A673 (cell line): ENCODE measurements around the gene STIM1. TPM values are rescaled to one million over a fixed set of nuclear protein-coding genes. Genes with fewer than 3 reads are reported as not detected.

Experiments used
- BruUV-seq: library from RNA; stranded (reverse); fragments of 400-500 nt; replicated peaks from 2 replicates; lab custom pipeline; 2021; lab: Mats Ljungman, UMichigan
- CTCF ChIA-PET: fragments of 300-600 bp; sonication (Branson Sonifier 250); formaldehyde crosslinking; loops from one replicate; lab custom pipeline; 2022; ENCODE audit warnings: antibody characterized with exemption; lab: Charles Lee
- POLR2A ChIA-PET: fragments of 300-600 bp; sonication (Branson Sonifier 250); formaldehyde crosslinking; loops from one replicate; lab custom pipeline; 2022; ENCODE audit warnings: antibody characterized with exemption; ENCODE audit not compliant: low non-redundant PET; lab: Charles Lee
- DNase-seq: peaks from one replicate; pipeline ENCODE4 v3.0.0-alpha.2; 2015; ENCODE audit warnings: low spot score
- H3K27ac ChIP-seq: fragments of 200-600 bp; sonication (generic); 2 replicates; pipeline ENCODE4 v1.5.1; 2016; ENCODE audit warnings: mixed run types, low read depth, mild to moderate bottlenecking, mixed read lengths, antibody characterized with exemption, low read length; ENCODE audit not compliant: poor library complexity, severe bottlenecking
- H3K27me3 ChIP-seq: fragments of 200-600 bp; sonication (generic); replicated peaks from 2 replicates; pipeline ENCODE4 v1.6.1; 2017; ENCODE audit warnings: mixed run types, low read depth, mild to moderate bottlenecking, mixed read lengths, antibody characterized with exemption, low read length; ENCODE audit not compliant: insufficient read depth, poor library complexity
- H3K36me3 ChIP-seq: fragments of 200-600 bp; sonication (generic); 2 replicates; pipeline ENCODE4 v1.6.1; 2016; ENCODE audit warnings: mixed run types, mild to moderate bottlenecking, mixed read lengths, antibody characterized with exemption, low read length; ENCODE audit not compliant: insufficient read depth, poor library complexity, severe bottlenecking
- H3K4me1 ChIP-seq: fragments of 200-600 bp; sonication (generic); 2 replicates; pipeline ENCODE4 v1.6.1; 2017; ENCODE audit warnings: mixed run types, mild to moderate bottlenecking, mixed read lengths, antibody characterized with exemption, low read length; ENCODE audit not compliant: insufficient read depth, poor library complexity, severe bottlenecking
- H3K4me3 ChIP-seq: fragments of 200-600 bp; sonication (generic); 2 replicates; pipeline ENCODE4 v1.5.1; 2016; ENCODE audit warnings: low read depth, mixed run types, mild to moderate bottlenecking, mixed read lengths, low read length; ENCODE audit not compliant: poor library complexity, severe bottlenecking
- H3K9me3 ChIP-seq: fragments of 200-600 bp; sonication (generic); 2 replicates; pipeline ENCODE4 v1.6.1; 2016; ENCODE audit warnings: mixed run types, low read depth, mild to moderate bottlenecking, mixed read lengths, antibody characterized with exemption, low read length; ENCODE audit not compliant: poor library complexity, severe bottlenecking
- EZH2 ChIP-seq: fragments of 200-600 bp; sonication (generic); IDR thresholded peaks from 2 replicates; pipeline ENCODE4 v1.6.1; 2017; ENCODE audit warnings: borderline replicate concordance, low read depth, mild to moderate bottlenecking, mixed read lengths, antibody characterized with exemption, low read length; ENCODE audit not compliant: poor library complexity, severe bottlenecking
- intact Hi-C: fragments of 100-400 bp; cut with micrococcal nuclease; formaldehyde crosslinking; loops from one replicate; pipeline ENCODE4 v1.10.0; 2022; ENCODE audit not compliant: unreplicated experiment
- total RNA-seq: library from RNA; stranded (reverse); gene quantifications from 2 replicates; pipeline ENCODE4 v1.2.3, GENCODE V29; 2021
- TF ChIP-seq, protein P1 (sequence below): fragments of 300-800, 200-600 bp; sonication (generic); conservative IDR thresholded peaks from 2 replicates; pipeline ENCODE4 v1.5.1; 2017; ENCODE audit warnings: low read depth, mild to moderate bottlenecking, antibody characterized with exemption, low read length, moderate library complexity, mixed read lengths

The STIM1 gene
- total RNA-seq, 1 experiment from 2014 or later: 14.2 TPM

DNA sequence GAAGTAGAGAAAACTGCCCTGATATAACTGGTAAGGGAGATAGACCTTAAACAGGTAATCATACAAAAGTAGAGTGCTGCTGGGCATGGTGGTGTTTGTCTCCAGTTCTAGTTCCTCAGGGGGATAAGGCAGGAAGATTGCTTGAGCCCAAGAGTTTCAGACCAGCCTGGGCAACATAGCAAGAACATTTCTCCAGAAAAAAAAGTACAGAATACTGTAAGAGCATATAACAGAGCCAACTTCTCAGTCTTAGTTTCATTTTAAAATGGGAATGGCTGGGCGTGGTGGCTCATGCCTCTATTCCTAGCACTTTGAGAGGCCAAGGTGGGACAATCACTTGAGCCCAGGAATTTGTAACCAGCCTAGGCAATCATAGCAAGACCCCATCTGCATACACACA, 10.2 kb upstream of the STIM1 start:
- Histone ChIP-seq H3K9me3 (no peaks in the 10 kb centered on the region), H3K4me1 (no peaks in the 10 kb centered on the region), H3K27ac (no peak overlapping the region), H3K4me3 (no peak overlapping the region), H3K27me3 (no peaks in the 10 kb centered on the region), H3K36me3 (no peaks in the 10 kb centered on the region)
- DNase-seq: no peak
- BruUV-seq: no TSS peak
- intact Hi-C loops: no loop called here
- TF ChIP-seq EZH2: no peak
- TF ChIP-seq, protein P1, sequence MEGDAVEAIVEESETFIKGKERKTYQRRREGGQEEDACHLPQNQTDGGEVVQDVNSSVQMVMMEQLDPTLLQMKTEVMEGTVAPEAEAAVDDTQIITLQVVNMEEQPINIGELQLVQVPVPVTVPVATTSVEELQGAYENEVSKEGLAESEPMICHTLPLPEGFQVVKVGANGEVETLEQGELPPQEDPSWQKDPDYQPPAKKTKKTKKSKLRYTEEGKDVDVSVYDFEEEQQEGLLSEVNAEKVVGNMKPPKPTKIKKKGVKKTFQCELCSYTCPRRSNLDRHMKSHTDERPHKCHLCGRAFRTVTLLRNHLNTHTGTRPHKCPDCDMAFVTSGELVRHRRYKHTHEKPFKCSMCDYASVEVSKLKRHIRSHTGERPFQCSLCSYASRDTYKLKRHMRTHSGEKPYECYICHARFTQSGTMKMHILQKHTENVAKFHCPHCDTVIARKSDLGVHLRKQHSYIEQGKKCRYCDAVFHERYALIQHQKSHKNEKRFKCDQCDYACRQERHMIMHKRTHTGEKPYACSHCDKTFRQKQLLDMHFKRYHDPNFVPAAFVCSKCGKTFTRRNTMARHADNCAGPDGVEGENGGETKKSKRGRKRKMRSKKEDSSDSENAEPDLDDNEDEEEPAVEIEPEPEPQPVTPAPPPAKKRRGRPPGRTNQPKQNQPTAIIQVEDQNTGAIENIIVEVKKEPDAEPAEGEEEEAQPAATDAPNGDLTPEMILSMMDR: no peak
- ChIA-PET POLR2A (no interaction called here), CTCF (no interaction called here)

DNA sequence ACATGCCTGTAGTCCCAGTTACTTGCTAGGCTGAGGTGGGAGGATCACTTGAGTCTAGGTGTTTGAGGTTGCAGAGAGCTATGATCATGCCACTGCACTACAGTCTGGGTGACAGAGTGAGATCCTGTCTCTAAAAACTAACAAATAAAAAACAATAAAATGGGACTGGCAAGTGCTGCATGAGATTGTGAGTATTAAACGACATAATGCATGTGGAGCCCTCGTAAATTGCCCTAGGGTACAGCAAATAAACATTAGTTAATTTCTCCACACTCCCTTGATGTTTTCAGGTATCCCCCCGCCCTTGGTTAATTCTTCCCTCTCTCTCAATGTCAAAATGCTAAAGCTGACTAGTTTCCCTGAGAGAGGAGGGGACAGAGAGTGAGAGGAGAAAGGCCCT, 9.8 kb upstream of the STIM1 start:
- Histone ChIP-seq H3K9me3 (no peaks in the 10 kb centered on the region), H3K4me1 (no peaks in the 10 kb centered on the region), H3K27me3 (no peaks in the 10 kb centered on the region), H3K27ac (no peak overlapping the region), H3K4me3 (no peak overlapping the region), H3K36me3 (no peaks in the 10 kb centered on the region)
- CTCF ChIA-PET: interaction anchor here (1.0 kb wide), 1 partner anchor 9 kb away, joined by 3 read pairs; the partner anchor contains the start of gene STIM1
- no TSS peak for BruUV-seq
- POLR2A ChIA-PET: no interaction called here
- intact Hi-C loops: no loop called here
- DNase-seq: no peak
- TF ChIP-seq EZH2: no peak
- TF ChIP-seq, protein P1: no peak

DNA sequence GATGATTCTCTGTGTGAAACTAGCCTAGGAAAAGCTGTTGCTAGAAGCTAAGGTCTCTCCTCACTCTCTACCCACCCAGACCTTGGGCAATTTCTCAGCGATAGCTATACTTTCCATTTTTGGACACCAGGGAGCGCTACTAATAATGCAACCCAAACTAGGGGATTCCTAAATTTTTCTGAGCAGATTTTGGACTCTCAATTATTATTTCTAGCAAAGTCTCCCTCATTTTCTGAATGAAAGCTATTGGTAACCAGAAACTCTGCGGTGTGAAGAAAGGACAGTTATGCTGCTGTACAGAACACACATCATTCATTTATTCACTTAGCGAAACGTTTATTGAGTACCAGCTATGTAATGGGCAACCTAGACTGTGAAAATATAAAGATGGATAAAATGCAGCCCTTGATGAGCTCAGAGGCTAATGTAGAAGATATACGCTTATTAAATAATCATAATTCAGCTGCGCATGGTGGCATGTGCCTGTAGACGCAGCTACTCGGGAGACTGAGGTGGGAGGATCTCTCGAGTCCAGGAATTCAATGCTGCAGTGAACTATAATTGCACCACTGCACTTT, 6.1 kb upstream of the STIM1 start:
- DNase-seq: peak; percentile 70
- Histone ChIP-seq H3K27ac (no peak overlapping the region), H3K36me3 (no peaks in the 10 kb centered on the region), H3K4me1 (peaks cover 1% of the 10 kb centered on the region), H3K9me3 (no peaks in the 10 kb centered on the region), H3K4me3 (no peak overlapping the region), H3K27me3 (no peaks in the 10 kb centered on the region)
- ChIA-PET CTCF (interaction anchor here (0.8 to 1.9 kb wide), 4 partner anchors 9 to 224 kb away, joined by 3 to 43 read pairs (median 4); partner anchors contain the start of gene RHOG), POLR2A (no interaction called here)
- intact Hi-C loops: loop anchor here (1.0 kb wide), 1 partner anchor 223 kb away; no protein-coding TSS in a partner anchor
- TF ChIP-seq, protein P1: peak; percentile 71
- no peak for TF ChIP-seq EZH2
- no TSS peak for BruUV-seq
